Left ventricle myocardium inferior (tissue), 1 donor: ENCODE results near the gene PDE6H. TPM values are rescaled to one million over a fixed set of nuclear protein-coding genes. Genes with fewer than 3 reads are reported as not detected.
A peak's percentile ranks its signal among the peaks of the same experiment; 100 is the strongest.

Experiments
- DNase-seq: peaks from one replicate; pipeline ENCODE4 v3.0.0-alpha.2; 2020
- H3K27ac ChIP-seq: fragments of 200-600 bp; replicated peaks from 2 replicates; pipeline ENCODE4 v1.8.0; 2021
- H3K27me3 ChIP-seq: fragments of 200-600 bp; 2 replicates; pipeline ENCODE4 v1.8.0; 2021; ENCODE audit warnings: low read depth
- H3K36me3 ChIP-seq: fragments of 200-600 bp; 2 replicates; pipeline ENCODE4 v1.8.0; 2021
- H3K4me1 ChIP-seq: fragments of 200-600 bp; 2 replicates; pipeline ENCODE4 v1.8.0; 2021
- H3K4me3 ChIP-seq: fragments of 200-600 bp; 2 replicates; pipeline ENCODE4 v1.8.0; 2021; ENCODE audit warnings: mild to moderate bottlenecking, moderate library complexity
- H3K9me3 ChIP-seq: fragments of 200-600 bp; replicated peaks from 2 replicates; pipeline ENCODE4 v1.8.0; 2021
- CTCF ChIP-seq: fragments of 200-600 bp; IDR thresholded peaks from 2 replicates; pipeline ENCODE4 v1.8.0; 2021; ENCODE audit warnings: antibody characterized with exemption, mild to moderate bottlenecking, borderline replicate concordance
- intact Hi-C: fragments of 100-400 bp; cut with micrococcal nuclease; formaldehyde crosslinking; loops from one replicate; pipeline ENCODE4 v1.11.0; 2022
- total RNA-seq: library from RNA; stranded (reverse); fragmentation: NEBNext Ultra II Directional; extraction: Animal tissue kit (Norgen Biotek cat#: 25700); gene quantifications from one replicate; pipeline ENCODE4 v1.2.1, GENCODE V29; 2021
- donor health status: DM: no; HTN: yes; CAD: no; lungs with severe emphysema.

Gene PDE6H
- total RNA-seq, 1 donor from 2014 or later, result not detected

GRCh38 chr12:14994610-14995009 is 21.8 kb downstream of the PDE6H start:
- H3K4me3 ChIP-seq, result no peak overlapping the region
- no peaks in the 10 kb centered on the region for H3K27me3 ChIP-seq
- TF ChIP-seq CTCF, result no peak
- H3K27ac ChIP-seq, result no peak overlapping the region
- DNase-seq, result no peak
- no peaks in the 10 kb centered on the region for H3K36me3 ChIP-seq
- peaks cover 16% of the 10 kb centered on the region for H3K9me3 ChIP-seq
- intact Hi-C loops, result loop anchor here (5.0 kb wide), 1 partner anchor 222 kb away; a partner anchor contains a TSS
- peaks cover 11% of the 10 kb centered on the region for H3K4me1 ChIP-seq

GRCh38 chr12:14995583-14996425 is 23.0 kb downstream of the PDE6H start:
- H3K9me3 ChIP-seq, result peaks cover 12% of the 10 kb centered on the region
- no peak overlapping the region for H3K27ac ChIP-seq
- H3K4me3 ChIP-seq, result no peak overlapping the region
- H3K4me1 ChIP-seq, result peaks cover 9% of the 10 kb centered on the region
- DNase-seq, result no peak
- intact Hi-C loops, result loop anchor here (2.0 to 5.0 kb wide), 2 partner anchors 151 to 224 kb away; a partner anchor contains a TSS
- peak; percentile 75 for TF ChIP-seq CTCF
- no peaks in the 10 kb centered on the region for H3K36me3 ChIP-seq
- no peaks in the 10 kb centered on the region for H3K27me3 ChIP-seq

- Histone ChIP-seq H3K9me3 (peaks cover 3% of the 10 kb centered on the region), H3K36me3 (no peaks in the 10 kb centered on the region), H3K4me1 (peaks cover 25% of the 10 kb centered on the region), H3K27ac (no peak overlapping the region), H3K4me3 (no peak overlapping the region), H3K27me3 (peaks cover 5% of the 10 kb centered on the region)
- DNase-seq, result no peak
- intact Hi-C loops, result loop anchor here (2.0 to 5.0 kb wide), 2 partner anchors 153 to 226 kb away; a partner anchor contains a TSS
- TF ChIP-seq CTCF, result no peak
Measured at GRCh38 chr12:14997998-14998397, 25.2 kb downstream of the PDE6H start.

- no peak for TF ChIP-seq CTCF
- intact Hi-C loops, result loop anchor here (5.0 kb wide), 1 partner anchor 227 kb away; a partner anchor contains a TSS
- Histone ChIP-seq H3K4me3 (no peak overlapping the region), H3K4me1 (peaks cover 25% of the 10 kb centered on the region), H3K9me3 (peaks cover 3% of the 10 kb centered on the region), H3K27ac (no peak overlapping the region), H3K36me3 (no peaks in the 10 kb centered on the region), H3K27me3 (peaks cover 11% of the 10 kb centered on the region)
- no peak for DNase-seq
Measured at GRCh38 chr12:14999021-14999694, 26.3 kb downstream of the PDE6H start.

GRCh38 chr12:14999695-15000365 is 27.0 kb downstream of the PDE6H start:
- Histone ChIP-seq H3K9me3 (peaks cover 3% of the 10 kb centered on the region), H3K27me3 (peaks cover 11% of the 10 kb centered on the region), H3K4me3 (no peak overlapping the region), H3K4me1 (peaks cover 25% of the 10 kb centered on the region), H3K27ac (no peak overlapping the region), H3K36me3 (no peaks in the 10 kb centered on the region)
- intact Hi-C loops, result loop anchor here (5.0 kb wide), 2 partner anchors 222 to 228 kb away; partner anchors contain the start of gene RERG
- TF ChIP-seq CTCF, result no peak
- DNase-seq, result no peak
